HepG2 (cell line): ENCODE data around the gene HEMK1. TPM values are rescaled to one million over a fixed set of nuclear protein-coding genes. Genes with fewer than 3 reads are reported as not detected.

Experiments used
- AGO1 ChIP-seq: fragments of 200-400 bp; formaldehyde crosslinking; IDR thresholded peaks from 2 replicates; pipeline ENCODE4 v1.6.1; 2017; ENCODE audit warnings: mild to moderate bottlenecking, low read depth, low read length, moderate library complexity; ENCODE audit not compliant: poor library complexity, severe bottlenecking
- ATF7-NPFF ChIP-seq: sonication (generic); formaldehyde crosslinking; IDR thresholded peaks from 2 replicates; pipeline ENCODE4 v1.8.1; 2023; ENCODE audit warnings: mild to moderate bottlenecking, low read depth, missing genetic modification reagents, moderate library complexity
- HHEX ChIP-seq: IDR thresholded peaks from 2 replicates; pipeline ENCODE4 v1.6.1; 2016; ENCODE audit warnings: control low read depth
- MED8 ChIP-seq: sonication (generic); formaldehyde crosslinking; IDR thresholded peaks from 2 replicates; pipeline ENCODE4 v1.8.1; 2023; ENCODE audit warnings: mild to moderate bottlenecking, missing genetic modification reagents; ENCODE audit not compliant: insufficient replicate concordance
- NCOA2 ChIP-seq: sonication (generic); formaldehyde crosslinking; IDR thresholded peaks from 2 replicates; pipeline ENCODE4 v1.8.0; 2022; ENCODE audit warnings: inconsistent platforms
- POLR2G ChIP-seq: fragments of 200-400 bp; formaldehyde crosslinking; IDR thresholded peaks from 2 replicates; pipeline ENCODE4 v1.6.1; 2018; ENCODE audit warnings: mild to moderate bottlenecking, low read depth, low read length, moderate library complexity
- RFX1 ChIP-seq: fragments of 450-650 bp; IDR thresholded peaks from 2 replicates; pipeline ENCODE4 v1.6.1; 2017
- SIX4 ChIP-seq: sonication (generic); formaldehyde crosslinking; IDR thresholded peaks from 2 replicates; pipeline ENCODE4 v1.4.0; 2020; ENCODE audit warnings: missing genetic modification reagents
- SMYD3 ChIP-seq: sonication (generic); formaldehyde crosslinking; IDR thresholded peaks from 2 replicates; pipeline ENCODE4 v1.8.1; 2023; ENCODE audit warnings: mild to moderate bottlenecking, missing genetic modification reagents
- SNAPC5 ChIP-seq: sonication (generic); formaldehyde crosslinking; IDR thresholded peaks from 2 replicates; pipeline ENCODE4 v1.8.1; 2023; ENCODE audit warnings: mild to moderate bottlenecking, missing genetic modification reagents, borderline replicate concordance
- ZBTB39 ChIP-seq: sonication (generic); formaldehyde crosslinking; IDR thresholded peaks from 2 replicates; pipeline ENCODE4 v1.5.0; 2020; ENCODE audit warnings: missing genetic modification reagents
- ZFP90 ChIP-seq: sonication (generic); formaldehyde crosslinking; IDR thresholded peaks from 2 replicates; pipeline ENCODE4 v1.8.0; 2022; ENCODE audit warnings: missing genetic modification reagents, mild to moderate bottlenecking, inconsistent platforms, borderline replicate concordance
- ZNF275 ChIP-seq: sonication (generic); formaldehyde crosslinking; IDR thresholded peaks from 2 replicates; pipeline ENCODE4 v1.8.0; 2022; ENCODE audit warnings: missing genetic modification reagents, mild to moderate bottlenecking, inconsistent platforms, borderline replicate concordance
- ZNF33A ChIP-seq: sonication (generic); formaldehyde crosslinking; IDR thresholded peaks from 2 replicates; pipeline ENCODE4 v1.5.1; 2020; ENCODE audit warnings: missing genetic modification reagents, mild to moderate bottlenecking, moderate library complexity, borderline replicate concordance
- ZNF552 ChIP-seq: sonication (generic); formaldehyde crosslinking; IDR thresholded peaks from 2 replicates; pipeline ENCODE4 v1.9.0; 2022; ENCODE audit warnings: missing genetic modification reagents, mild to moderate bottlenecking, borderline replicate concordance
- ZNF558 ChIP-seq: sonication (generic); formaldehyde crosslinking; IDR thresholded peaks from 2 replicates; pipeline ENCODE4 v1.9.0; 2022; ENCODE audit warnings: mild to moderate bottlenecking, missing genetic modification reagents, borderline replicate concordance
- ZNF567 ChIP-seq: sonication (generic); formaldehyde crosslinking; IDR thresholded peaks from 2 replicates; pipeline ENCODE4 v1.8.1; 2023; ENCODE audit warnings: mild to moderate bottlenecking, missing genetic modification reagents, borderline replicate concordance
- polyA plus RNA-seq, 8 experiments: library from polyadenylated mRNA; depleted of rRNA in 3 of 8; stranded (reverse) in 7 of 8; unstranded in 1 of 8; fragments of >200 nt; fragmentation: Illumina TruSeq in 4 of 8; extraction: Trizol in 4 of 8; gene quantifications; 2 replicates each; pipeline versions ENCODE4 v1.2.1 to v1.2.3, GENCODE V29; 2011 to 2016; ENCODE audit warnings: low read depth in 4 of 8, missing spikeins in 1 of 8, mixed read lengths in 1 of 8; ENCODE audit not compliant: insufficient read depth in 1 of 8
- total RNA-seq, 5 experiments: library from RNA; depleted of rRNA; stranded (reverse); fragments of >200 nt; fragmentation: Illumina TruSeq; extraction: Trizol; gene quantifications; 2 replicates each; pipeline ENCODE4 v1.2.3, GENCODE V29; 2016; ENCODE audit warnings: low read depth in 1 of 5
- TF ChIP-seq, protein P1 (sequence below): sonication (generic); formaldehyde crosslinking; IDR thresholded peaks from 2 replicates; pipeline ENCODE4 v1.4.0; 2020; ENCODE audit warnings: missing genetic modification reagents, borderline replicate concordance
- TF ChIP-seq, protein P2 (sequence below): sonication (generic); formaldehyde crosslinking; IDR thresholded peaks from 2 replicates; pipeline ENCODE4 v1.9.0; 2021; ENCODE audit warnings: missing genetic modification reagents, mild to moderate bottlenecking, borderline replicate concordance

The HEMK1 gene
- total and polyA plus RNA-seq, 2 of the 13 experiments (the other 11 are each of a cell fraction or from before 2014, with no cell fraction given): 9.8 to 12.6 TPM

DNA sequence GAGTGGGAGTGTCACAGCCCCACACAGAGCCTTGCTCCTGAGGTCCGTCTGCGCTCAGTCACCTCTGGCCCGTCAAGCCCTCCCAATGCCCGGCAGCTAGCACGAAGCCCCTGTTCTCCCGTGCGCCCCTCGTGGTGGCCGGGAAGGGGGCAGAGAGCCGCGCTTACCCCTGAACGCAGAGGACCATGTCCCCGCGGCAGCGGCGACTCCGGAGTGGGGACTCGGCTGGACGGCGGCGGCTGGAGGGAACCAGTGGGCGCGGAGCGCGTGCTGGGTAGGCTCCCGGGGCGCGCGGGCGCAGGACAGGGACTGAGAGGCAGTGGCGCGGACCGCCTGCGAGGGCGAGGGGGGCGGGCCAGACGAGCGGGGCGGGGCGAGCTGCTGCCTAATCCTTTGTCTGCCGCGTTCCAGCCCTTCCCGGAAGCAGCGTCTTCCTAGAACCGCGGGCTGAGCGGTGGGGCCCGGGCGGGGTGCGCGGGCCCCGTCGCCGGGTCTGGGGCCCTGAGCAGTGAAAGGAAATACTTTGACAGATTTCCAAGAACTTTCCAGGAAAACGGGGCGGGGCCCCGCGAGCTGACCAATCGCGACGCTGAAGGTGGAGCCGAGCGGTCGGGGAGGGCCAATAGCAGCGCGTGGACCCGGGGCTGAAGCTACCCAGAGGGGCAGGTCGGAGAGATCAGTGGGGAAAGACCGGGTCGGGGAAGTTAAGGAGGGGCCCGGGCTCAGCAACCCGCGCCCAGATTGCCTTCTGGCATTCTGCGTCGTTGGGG, 42.3 kb downstream of the HEMK1 start, which contains the start of gene CISH (continued):
- TF ChIP-seq, protein P1, sequence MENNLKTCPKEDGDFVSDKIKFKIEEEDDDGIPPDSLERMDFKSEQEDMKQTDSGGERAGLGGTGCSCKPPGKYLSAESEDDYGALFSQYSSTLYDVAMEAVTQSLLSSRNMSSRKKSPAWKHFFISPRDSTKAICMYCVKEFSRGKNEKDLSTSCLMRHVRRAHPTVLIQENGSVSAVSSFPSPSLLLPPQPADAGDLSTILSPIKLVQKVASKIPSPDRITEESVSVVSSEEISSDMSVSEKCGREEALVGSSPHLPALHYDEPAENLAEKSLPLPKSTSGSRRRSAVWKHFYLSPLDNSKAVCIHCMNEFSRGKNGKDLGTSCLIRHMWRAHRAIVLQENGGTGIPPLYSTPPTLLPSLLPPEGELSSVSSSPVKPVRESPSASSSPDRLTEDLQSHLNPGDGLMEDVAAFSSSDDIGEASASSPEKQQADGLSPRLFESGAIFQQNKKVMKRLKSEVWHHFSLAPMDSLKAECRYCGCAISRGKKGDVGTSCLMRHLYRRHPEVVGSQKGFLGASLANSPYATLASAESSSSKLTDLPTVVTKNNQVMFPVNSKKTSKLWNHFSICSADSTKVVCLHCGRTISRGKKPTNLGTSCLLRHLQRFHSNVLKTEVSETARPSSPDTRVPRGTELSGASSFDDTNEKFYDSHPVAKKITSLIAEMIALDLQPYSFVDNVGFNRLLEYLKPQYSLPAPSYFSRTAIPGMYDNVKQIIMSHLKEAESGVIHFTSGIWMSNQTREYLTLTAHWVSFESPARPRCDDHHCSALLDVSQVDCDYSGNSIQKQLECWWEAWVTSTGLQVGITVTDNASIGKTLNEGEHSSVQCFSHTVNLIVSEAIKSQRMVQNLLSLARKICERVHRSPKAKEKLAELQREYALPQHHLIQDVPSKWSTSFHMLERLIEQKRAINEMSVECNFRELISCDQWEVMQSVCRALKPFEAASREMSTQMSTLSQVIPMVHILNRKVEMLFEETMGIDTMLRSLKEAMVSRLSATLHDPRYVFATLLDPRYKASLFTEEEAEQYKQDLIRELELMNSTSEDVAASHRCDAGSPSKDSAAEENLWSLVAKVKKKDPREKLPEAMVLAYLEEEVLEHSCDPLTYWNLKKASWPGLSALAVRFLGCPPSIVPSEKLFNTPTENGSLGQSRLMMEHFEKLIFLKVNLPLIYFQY (CRISPR knock-in tag): peak; percentile 76; the same call in 1 of the 2 replicates
- TF ChIP-seq ZFP90: no peak
- TF ChIP-seq MED8 (CRISPR knock-in tag): peak; percentile 53
- no peak for TF ChIP-seq SNAPC5
- no peak for TF ChIP-seq SMYD3 (CRISPR knock-in tag)
- TF ChIP-seq ZBTB39 (CRISPR knock-in tag): no peak; the same call in 1 of the 2 replicates
- no peak for TF ChIP-seq RFX1
- 0 out of 2 replicates have a peak, but pooled peaks have one; percentile 15 for TF ChIP-seq ZNF567 (CRISPR knock-in tag)
- TF ChIP-seq AGO1: peak; percentile 41
- TF ChIP-seq ATF7-NPFF (CRISPR knock-in tag): peak; percentile 94
- peak; percentile 79; the same call in 1 of the 2 replicates for TF ChIP-seq ZNF558 (CRISPR knock-in tag)
- TF ChIP-seq SIX4 (CRISPR knock-in tag): no peak
- peak; percentile 78; the same call in 1 of the 2 replicates for TF ChIP-seq ZNF275
- TF ChIP-seq POLR2G: peak; percentile 53
- TF ChIP-seq ZNF33A: no peak
- TF ChIP-seq, protein P2, sequence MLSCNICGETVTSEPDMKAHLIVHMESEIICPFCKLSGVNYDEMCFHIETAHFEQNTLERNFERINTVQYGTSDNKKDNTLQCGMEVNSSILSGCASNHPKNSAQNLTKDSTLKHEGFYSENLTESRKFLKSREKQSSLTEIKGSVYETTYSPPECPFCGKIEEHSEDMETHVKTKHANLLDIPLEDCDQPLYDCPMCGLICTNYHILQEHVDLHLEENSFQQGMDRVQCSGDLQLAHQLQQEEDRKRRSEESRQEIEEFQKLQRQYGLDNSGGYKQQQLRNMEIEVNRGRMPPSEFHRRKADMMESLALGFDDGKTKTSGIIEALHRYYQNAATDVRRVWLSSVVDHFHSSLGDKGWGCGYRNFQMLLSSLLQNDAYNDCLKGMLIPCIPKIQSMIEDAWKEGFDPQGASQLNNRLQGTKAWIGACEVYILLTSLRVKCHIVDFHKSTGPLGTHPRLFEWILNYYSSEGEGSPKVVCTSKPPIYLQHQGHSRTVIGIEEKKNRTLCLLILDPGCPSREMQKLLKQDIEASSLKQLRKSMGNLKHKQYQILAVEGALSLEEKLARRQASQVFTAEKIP (CRISPR knock-in tag): no peak
- TF ChIP-seq HHEX (CRISPR knock-in tag): no peak
- TF ChIP-seq ZNF552 (CRISPR knock-in tag): peak; percentile 89; the same call in 1 of the 2 replicates
- peak; percentile 61; the same call in 1 of the 2 replicates for TF ChIP-seq NCOA2 (CRISPR knock-in tag)
